ENCODE data around the gene EIPR1. TPM values are rescaled to one million over a fixed set of nuclear protein-coding genes. Genes with fewer than 3 reads are reported as not detected.
A peak's percentile ranks its signal among the peaks of the same experiment; 100 is the strongest.

The EIPR1 gene
- total and polyA plus RNA-seq, 5 donors from 2014 or later, result 26.6 to 44.8 (median 33.7) TPM

- DNase-seq (no peak), ATAC-seq (ENCODE audit: low read depth in 2 of 2) (no peak)
- Histone ChIP-seq H3K4me1 (ENCODE audit: control insufficient read depth, insufficient read depth, low read length, poor library complexity, severe bottlenecking) (no peaks in the 10 kb centered on the region), H3K27ac (ENCODE audit: insufficient read depth, low read length, poor library complexity, severe bottlenecking) (no peak overlapping the region), H3K9me3 (ENCODE audit: control insufficient read depth in 2 of 2, low read length in 2 of 2) (no peaks in the 10 kb centered on the region), H3K27me3 (ENCODE audit: control insufficient read depth, insufficient read depth, low read length) (no peaks in the 10 kb centered on the region), H3K4me3 (ENCODE audit: low read depth, low read length) (no peak overlapping the region), H3K36me3 (ENCODE audit: control insufficient read depth, insufficient read depth, low read length) (peaks cover 10% of the 10 kb centered on the region)
- Mint-ChIP-seq H3K4me3 (no peak overlapping the region), H3K9me3 (peaks cover 0 to under 1% (median 0%) of the 10 kb centered on the region in 7 donors), H3K27ac (peak overlapping the region; percentile 20 to 59 (median 41)), H3K27me3 (no peaks in the 10 kb centered on the region), H3K4me1 (peaks cover 0 to 14% (median 6%) of the 10 kb centered on the region in 4 donors), H3K36me3 (peaks cover 24% of the 10 kb centered on the region)
Measured at GRCh38 chr2:3282056-3282998, 95.3 kb downstream of the EIPR1 start.

DNA sequence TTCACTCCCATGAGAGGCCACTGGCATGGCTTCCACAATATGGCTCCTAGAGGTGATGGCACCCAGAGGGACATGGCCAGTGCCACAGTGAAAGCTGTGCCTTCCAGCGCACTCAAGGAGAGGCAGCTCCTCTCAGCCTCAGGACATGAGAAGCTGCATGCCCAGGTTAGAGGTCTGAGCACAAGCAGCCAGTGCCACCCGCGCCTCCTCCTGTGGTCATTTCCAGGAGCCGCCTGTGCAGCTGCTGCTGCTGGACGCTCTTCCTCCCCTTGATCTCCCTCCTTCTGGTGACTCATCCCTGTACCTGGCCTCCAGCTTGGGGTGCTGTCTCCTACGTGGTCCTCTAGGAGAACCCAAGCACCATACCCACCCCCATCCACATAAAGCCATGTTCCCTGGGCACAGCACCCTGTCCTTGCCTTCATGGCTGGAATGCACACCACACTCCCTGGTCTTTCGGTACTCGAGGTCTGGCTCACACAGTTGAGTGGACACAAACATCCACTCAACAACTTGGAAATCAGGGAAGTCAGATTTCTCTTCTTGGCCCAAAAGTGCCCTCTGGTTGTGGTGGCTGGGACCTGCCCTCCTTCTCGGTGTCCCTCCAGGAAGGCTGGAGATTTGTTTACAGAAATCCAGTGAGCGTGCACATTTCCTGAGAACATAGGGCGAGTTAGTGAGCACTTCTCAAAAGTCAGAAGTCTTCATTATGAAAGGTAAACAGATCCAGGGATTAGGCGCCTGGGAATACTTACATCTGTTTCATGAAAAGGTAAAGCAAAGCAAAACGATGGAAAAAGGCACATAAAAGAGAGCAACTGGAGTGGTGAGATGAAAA is 96.7 kb downstream of the EIPR1 start:
- Mint-ChIP-seq H3K27me3 (no peaks in the 10 kb centered on the region), H3K36me3 (peaks cover 26% of the 10 kb centered on the region), H3K4me3 (no peak overlapping the region), H3K27ac (no peak overlapping the region), H3K9me3 (peaks cover 0 to 9% (median 2%) of the 10 kb centered on the region in 7 donors), H3K4me1 (peaks cover 0 to 10% (median 8%) of the 10 kb centered on the region in 4 donors)
- DNase-seq (no peak), ATAC-seq (ENCODE audit: low read depth in 2 of 2) (no peak)
- no peaks in the 10 kb centered on the region for H3K4me1 ChIP-seq (ENCODE audit: control insufficient read depth, insufficient read depth, low read length, poor library complexity, severe bottlenecking)
- no peaks in the 10 kb centered on the region for H3K27me3 ChIP-seq (ENCODE audit: control insufficient read depth, insufficient read depth, low read length)
- no peak overlapping the region for H3K4me3 ChIP-seq (ENCODE audit: low read depth, low read length)
- peaks cover under 1 to 8% of the 10 kb centered on the region in 2 experiments for H3K9me3 ChIP-seq (ENCODE audit: control insufficient read depth in 2 of 2, low read length in 2 of 2)
- H3K27ac ChIP-seq (ENCODE audit: insufficient read depth, low read length, poor library complexity, severe bottlenecking), result no peak overlapping the region
- H3K36me3 ChIP-seq (ENCODE audit: control insufficient read depth, insufficient read depth, low read length), result peaks cover 9% of the 10 kb centered on the region

- Mint-ChIP-seq H3K4me1 (peaks cover 0 to 11% (median 8%) of the 10 kb centered on the region in 4 donors), H3K27ac (no peak overlapping the region), H3K9me3 (peaks cover 0 to 13% (median 4%) of the 10 kb centered on the region in 7 donors), H3K4me3 (no peak overlapping the region), H3K36me3 (peaks cover 32% of the 10 kb centered on the region), H3K27me3 (no peaks in the 10 kb centered on the region)
- Histone ChIP-seq H3K4me1 (ENCODE audit: control insufficient read depth, insufficient read depth, low read length, poor library complexity, severe bottlenecking) (no peaks in the 10 kb centered on the region), H3K4me3 (ENCODE audit: low read depth, low read length) (no peak overlapping the region), H3K36me3 (ENCODE audit: control insufficient read depth, insufficient read depth, low read length) (peaks cover 8% of the 10 kb centered on the region), H3K27ac (ENCODE audit: insufficient read depth, low read length, poor library complexity, severe bottlenecking) (no peak overlapping the region), H3K9me3 (ENCODE audit: control insufficient read depth in 2 of 2, low read length in 2 of 2) (peaks cover 5 to 15% of the 10 kb centered on the region in 2 experiments), H3K27me3 (ENCODE audit: control insufficient read depth, insufficient read depth, low read length) (no peaks in the 10 kb centered on the region)
- no peak for DNase-seq
- no peak for ATAC-seq (ENCODE audit: low read depth in 2 of 2)
Measured at GRCh38 chr2:3280197-3280596, 97.4 kb downstream of the EIPR1 start.

- no peak overlapping the region for H3K27ac Mint-ChIP-seq
Measured at GRCh38 chr2:3279236-3279960, 98.2 kb downstream of the EIPR1 start.

GRCh38 chr2:3278521-3279218 is 98.9 kb downstream of the EIPR1 start:
- H3K4me3 ChIP-seq (ENCODE audit: low read depth, low read length), result no peak overlapping the region
- no peaks in the 10 kb centered on the region for H3K4me1 ChIP-seq (ENCODE audit: control insufficient read depth, insufficient read depth, low read length, poor library complexity, severe bottlenecking)
- DNase-seq, result no peak
- Mint-ChIP-seq H3K9me3 (peaks cover 1 to 19% (median 6%) of the 10 kb centered on the region in 7 donors), H3K36me3 (peaks cover 40% of the 10 kb centered on the region), H3K4me1 (peaks cover 0 to 17% (median 5%) of the 10 kb centered on the region in 4 donors), H3K4me3 (no peak overlapping the region), H3K27ac (peak overlapping the region in 1 of 3 donors; percentile 36), H3K27me3 (no peaks in the 10 kb centered on the region)
- H3K36me3 ChIP-seq (ENCODE audit: control insufficient read depth, insufficient read depth, low read length), result peaks cover 8% of the 10 kb centered on the region
- no peak overlapping the region for H3K27ac ChIP-seq (ENCODE audit: insufficient read depth, low read length, poor library complexity, severe bottlenecking)
- peaks cover 5 to 20% of the 10 kb centered on the region in 2 experiments for H3K9me3 ChIP-seq (ENCODE audit: control insufficient read depth in 2 of 2, low read length in 2 of 2)
- H3K27me3 ChIP-seq (ENCODE audit: control insufficient read depth, insufficient read depth, low read length), result no peaks in the 10 kb centered on the region
- no peak for ATAC-seq (ENCODE audit: low read depth in 2 of 2)

More at GRCh38 chr2:3279236-3279960, 98.2 kb downstream of the EIPR1 start:
- Mint-ChIP-seq H3K9me3 (peaks cover 1 to 19% (median 6%) of the 10 kb centered on the region in 7 donors), H3K36me3 (peaks cover 35% of the 10 kb centered on the region), H3K4me1 (peaks cover 0 to 17% (median 5%) of the 10 kb centered on the region in 4 donors), H3K27me3 (no peaks in the 10 kb centered on the region), H3K4me3 (no peak overlapping the region)
- Histone ChIP-seq H3K27ac (ENCODE audit: insufficient read depth, low read length, poor library complexity, severe bottlenecking) (no peak overlapping the region), H3K4me1 (ENCODE audit: control insufficient read depth, insufficient read depth, low read length, poor library complexity, severe bottlenecking) (no peaks in the 10 kb centered on the region), H3K36me3 (ENCODE audit: control insufficient read depth, insufficient read depth, low read length) (peaks cover 8% of the 10 kb centered on the region), H3K27me3 (ENCODE audit: control insufficient read depth, insufficient read depth, low read length) (no peaks in the 10 kb centered on the region), H3K4me3 (ENCODE audit: low read depth, low read length) (no peak overlapping the region), H3K9me3 (ENCODE audit: control insufficient read depth in 2 of 2, low read length in 2 of 2) (peaks cover 5 to 20% of the 10 kb centered on the region in 2 experiments)
- ATAC-seq (ENCODE audit: low read depth in 2 of 2), result no peak
- DNase-seq, result no peak

GRCh38 chr2:3277748-3278520 is 99.7 kb downstream of the EIPR1 start:
- Histone ChIP-seq H3K4me3 (ENCODE audit: low read depth, low read length) (no peak overlapping the region), H3K27ac (ENCODE audit: insufficient read depth, low read length, poor library complexity, severe bottlenecking) (no peak overlapping the region), H3K27me3 (ENCODE audit: control insufficient read depth, insufficient read depth, low read length) (no peaks in the 10 kb centered on the region), H3K9me3 (ENCODE audit: control insufficient read depth in 2 of 2, low read length in 2 of 2) (peaks cover 5 to 20% of the 10 kb centered on the region in 2 experiments), H3K4me1 (ENCODE audit: control insufficient read depth, insufficient read depth, low read length, poor library complexity, severe bottlenecking) (no peaks in the 10 kb centered on the region), H3K36me3 (ENCODE audit: control insufficient read depth, insufficient read depth, low read length) (peaks cover 8% of the 10 kb centered on the region)
- H3K36me3 Mint-ChIP-seq, result peaks cover 42% of the 10 kb centered on the region
- no peak overlapping the region for H3K4me3 Mint-ChIP-seq
- peak overlapping the region in 1 of 3 donors; percentile 36 for H3K27ac Mint-ChIP-seq
- H3K4me1 Mint-ChIP-seq, result peaks cover 0 to 17% (median 4%) of the 10 kb centered on the region in 4 donors
- no peak for DNase-seq
- H3K27me3 Mint-ChIP-seq, result no peaks in the 10 kb centered on the region
- no peak for ATAC-seq (ENCODE audit: low read depth in 2 of 2)
- H3K9me3 Mint-ChIP-seq, result peaks cover 1 to 19% (median 6%) of the 10 kb centered on the region in 7 donors

Data from CD4-positive, CD25-positive, alpha-beta regulatory T cell (primary cell).